Fibroblast of the aortic adventitia (primary cell): ENCODE data around the gene CHPT1. TPM values are rescaled to one million over a fixed set of nuclear protein-coding genes. Genes with fewer than 3 reads are reported as not detected.
"Not testable (repeated sequence)": the region's sequence is repeated elsewhere in the genome, so short reads cannot be mapped to it uniquely, and the experiment has no call there.

Source experiments
- DNase-seq: peaks from one replicate; pipeline ENCODE4 v3.0.0-alpha.2; 2010; ENCODE audit warnings: low read depth
- H3K4me3 ChIP-seq: 2 replicates; pipeline ENCODE4 v1.5.1; 2011; ENCODE audit warnings: low read depth, mild to moderate bottlenecking, control low read depth, low read length, moderate library complexity
- CTCF ChIP-seq: IDR thresholded peaks from 2 replicates; pipeline ENCODE4 v1.5.1; 2011; ENCODE audit warnings: mild to moderate bottlenecking, low read length, control low read depth, inconsistent platforms; ENCODE audit not compliant: insufficient read depth
- total RNA-seq: library from RNA; depleted of rRNA; stranded (reverse); fragments of >200 nt; gene quantifications from 2 replicates; pipeline ENCODE4 v1.2.3, GENCODE V29; 2012; ENCODE audit warnings: low replicate concordance

CHPT1 gene
- total RNA-seq, 1 donor = 27.4 TPM

GRCh38 chr12:101680647-101681046 lies 16.8 kb upstream of the CHPT1 start:
- DNase-seq = no peak
- H3K4me3 ChIP-seq = no peak overlapping the region
- no peak for TF ChIP-seq CTCF

- not testable (repeated sequence) for DNase-seq, H3K4me3 ChIP-seq
Observed at GRCh38 chr12:101681627-101682026, 15.8 kb upstream of the CHPT1 start.

GRCh38 chr12:101685092-101685491 lies 12.3 kb upstream of the CHPT1 start:
- DNase-seq = no peak
- TF ChIP-seq CTCF = no peak
- no peak overlapping the region for H3K4me3 ChIP-seq

- TF ChIP-seq CTCF = no peak
- H3K4me3 ChIP-seq = no peak overlapping the region
- no peak for DNase-seq
Observed at GRCh38 chr12:101686176-101686575, 11.3 kb upstream of the CHPT1 start.

GRCh38 chr12:101690544-101691098 lies 6.8 kb upstream of the CHPT1 start:
- DNase-seq = no peak
- no peak overlapping the region for H3K4me3 ChIP-seq
- TF ChIP-seq CTCF = no peak

GRCh38 chr12:101691503-101692096 lies 5.8 kb upstream of the CHPT1 start:
- no peak for DNase-seq
- no peak overlapping the region for H3K4me3 ChIP-seq
- TF ChIP-seq CTCF = no peak

- no peak for TF ChIP-seq CTCF
- no peak overlapping the region for H3K4me3 ChIP-seq
- DNase-seq = no peak
Observed at GRCh38 chr12:101694297-101694848, 3.1 kb upstream of the CHPT1 start.
